NCI-H510A treated with DMSO at 0.1 percent for 48 hours (cell line): ENCODE data around the gene ERCC4.

Experiments
- DNase-seq: peaks from one replicate; lab custom pipeline; 2025; lab: John Stamatoyannopoulos, UW

The ERCC4 gene

GRCh38 chr16:13948086-13948485, 28.1 kb downstream of the ERCC4 start:
- no peak for DNase-seq

GRCh38 chr16:13950821-13951547, 31.0 kb downstream of the ERCC4 start:
- DNase-seq = no peak

- no peak for DNase-seq
These were observed 31.7 kb downstream of the ERCC4 start for GRCh38 chr16:13951611-13952010.

- DNase-seq = no peak
These were observed 33.5 kb downstream of the ERCC4 start for GRCh38 chr16:13953501-13953900.

GRCh38 chr16:13956635-13957196, 36.8 kb downstream of the ERCC4 start:
- no peak for DNase-seq

- peak; percentile 17 for DNase-seq
These were observed 37.5 kb downstream of the ERCC4 start for GRCh38 chr16:13957197-13958078.

GRCh38 chr16:13958474-13958873, 38.5 kb downstream of the ERCC4 start:
- DNase-seq = no peak

GRCh38 chr16:13959626-13960025, 39.7 kb downstream of the ERCC4 start:
- no peak for DNase-seq

- DNase-seq = peak; percentile 38
These were observed 41.3 kb downstream of the ERCC4 start for GRCh38 chr16:13961099-13961811.

- DNase-seq = no peak
These were observed 42.3 kb downstream of the ERCC4 start for GRCh38 chr16:13962232-13962631.

- DNase-seq = no peak
These were observed 48.9 kb downstream of the ERCC4 start for GRCh38 chr16:13968835-13969234.

- no peak for DNase-seq
These were observed 49.8 kb downstream of the ERCC4 start for GRCh38 chr16:13969711-13970110.

GRCh38 chr16:13970708-13971422, 50.9 kb downstream of the ERCC4 start:
- DNase-seq = no peak

- DNase-seq = no peak
These were observed 53.5 kb downstream of the ERCC4 start for GRCh38 chr16:13973321-13974023.

- no peak for DNase-seq
These were observed 57.2 kb downstream of the ERCC4 start for GRCh38 chr16:13977177-13977576.

GRCh38 chr16:13982451-13982850, 62.5 kb downstream of the ERCC4 start:
- no peak for DNase-seq

- no peak for DNase-seq
These were observed 63.7 kb downstream of the ERCC4 start for GRCh38 chr16:13983625-13984024.

- DNase-seq = no peak
These were observed 64.8 kb downstream of the ERCC4 start for GRCh38 chr16:13984794-13985193.

- no peak for DNase-seq
These were observed 68.1 kb downstream of the ERCC4 start for GRCh38 chr16:13988038-13988437.

- no peak for DNase-seq
These were observed 72.4 kb downstream of the ERCC4 start for GRCh38 chr16:13992322-13992721.

- no peak for DNase-seq
These were observed 73.0 kb downstream of the ERCC4 start for GRCh38 chr16:13992976-13993375.
